ENCODE data around the gene NUCKS1.

NUCKS1 gene

DNA sequence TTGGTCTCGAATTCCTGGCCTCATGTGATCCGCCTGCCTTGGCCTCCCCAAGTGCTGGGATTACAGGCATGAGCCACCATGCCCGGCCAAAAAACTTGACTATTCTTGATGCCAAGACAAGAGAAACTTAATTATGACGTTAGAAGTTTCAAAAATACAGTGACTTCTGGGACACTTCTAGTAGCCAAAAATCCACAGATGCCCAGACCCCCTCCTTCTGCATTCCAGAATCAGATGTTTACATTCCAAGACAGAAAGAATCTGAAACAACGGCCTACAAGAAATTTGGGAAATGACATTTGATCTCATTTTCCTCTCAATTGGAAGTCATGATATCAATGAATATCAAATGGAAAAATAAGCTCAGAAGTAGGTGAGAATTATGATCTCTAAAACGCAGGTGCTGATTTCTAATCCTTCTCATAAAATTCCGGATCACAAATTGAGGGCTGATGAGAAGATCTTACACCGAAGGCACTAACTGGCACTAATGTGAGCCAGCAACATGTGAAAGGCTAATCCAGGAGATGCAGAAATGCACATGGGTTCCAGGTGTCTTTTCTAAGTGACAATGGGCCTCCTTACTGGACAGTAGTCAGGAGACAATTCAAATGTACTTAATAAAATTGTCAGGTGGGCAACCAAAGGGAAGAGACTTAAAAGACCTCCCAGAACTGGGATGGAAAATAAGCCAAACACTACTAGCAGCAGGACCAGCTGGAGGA lies 19.8 kb upstream of the NUCKS1 start:
- DNase-seq = no peak

DNA sequence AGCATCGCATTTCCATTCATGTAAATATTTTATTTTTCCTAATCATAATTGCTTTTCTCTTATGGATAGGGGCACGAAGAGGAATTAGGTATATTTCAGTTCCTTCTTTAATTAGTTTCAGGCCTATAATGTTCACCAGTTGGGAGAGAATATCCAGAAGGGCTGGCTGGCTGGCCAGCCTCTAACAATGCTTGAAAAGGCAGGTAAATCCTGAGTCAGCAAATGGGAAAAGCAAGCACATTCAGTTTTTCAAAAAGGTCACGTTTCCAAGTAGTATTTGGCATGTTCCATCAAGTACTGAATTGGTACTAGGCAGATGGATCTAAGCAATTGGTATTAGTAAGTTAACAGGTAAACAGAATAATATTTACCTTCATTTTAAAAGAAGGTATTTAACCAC lies 17.3 kb upstream of the NUCKS1 start:
- DNase-seq = no peak

DNA sequence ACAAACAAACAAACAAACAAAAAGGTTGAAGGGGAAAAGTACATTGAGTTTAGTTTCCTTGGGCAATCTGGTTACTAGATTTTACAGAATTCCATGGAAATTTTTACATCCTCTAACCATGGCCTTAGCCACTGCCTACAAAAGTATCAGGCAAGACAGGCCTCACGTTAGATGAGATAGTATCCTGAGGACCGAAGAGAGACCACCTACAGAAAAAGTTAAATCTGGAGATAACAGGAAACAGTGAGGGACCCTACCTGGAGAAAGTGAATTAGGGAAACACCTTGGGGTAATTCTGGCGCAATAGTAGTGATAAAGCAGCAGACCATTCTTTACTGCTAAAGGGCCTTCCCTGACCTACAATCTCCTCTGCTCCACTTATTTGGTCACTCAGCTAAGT lies 16.6 kb upstream of the NUCKS1 start:
- no peak for DNase-seq

DNA sequence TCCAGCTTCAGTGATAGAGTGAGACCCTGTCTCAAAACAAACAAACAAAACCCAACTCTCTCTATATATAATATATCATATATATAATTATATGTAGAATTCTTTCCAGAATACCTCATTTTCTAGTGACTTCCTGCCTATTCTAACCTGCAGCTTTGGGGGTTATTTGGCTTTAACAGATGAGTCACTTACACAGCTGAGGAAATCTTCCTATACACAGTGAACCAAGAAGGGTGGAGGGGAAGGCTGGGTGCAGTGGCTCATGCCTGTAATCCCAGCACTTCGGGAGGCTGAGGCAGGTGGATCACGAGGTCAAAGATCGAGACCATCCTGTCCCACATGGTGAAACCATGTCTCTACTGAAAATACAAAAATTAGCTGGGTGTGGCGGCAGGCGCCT lies 16.1 kb upstream of the NUCKS1 start:
- DNase-seq = no peak

DNA sequence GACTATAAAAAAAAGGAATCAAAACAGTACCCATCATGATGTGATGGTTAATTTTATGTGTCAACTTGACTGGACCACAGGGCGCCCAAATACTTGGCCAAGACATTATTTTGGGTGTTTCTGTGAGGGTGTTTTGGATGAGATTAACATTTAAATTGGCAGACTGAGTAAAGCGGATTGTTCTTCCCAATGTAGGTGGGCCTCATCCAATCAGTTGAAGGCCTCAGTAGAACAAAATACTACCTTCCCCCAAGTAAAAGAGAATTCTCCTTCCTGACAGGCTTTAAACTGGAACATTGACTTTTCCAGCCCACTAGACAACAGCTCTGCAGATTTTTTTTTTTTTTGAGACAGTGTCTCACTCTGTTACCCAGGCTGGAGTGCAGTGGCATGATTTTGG lies 14.6 kb upstream of the NUCKS1 start:
- DNase-seq = no peak

DNA sequence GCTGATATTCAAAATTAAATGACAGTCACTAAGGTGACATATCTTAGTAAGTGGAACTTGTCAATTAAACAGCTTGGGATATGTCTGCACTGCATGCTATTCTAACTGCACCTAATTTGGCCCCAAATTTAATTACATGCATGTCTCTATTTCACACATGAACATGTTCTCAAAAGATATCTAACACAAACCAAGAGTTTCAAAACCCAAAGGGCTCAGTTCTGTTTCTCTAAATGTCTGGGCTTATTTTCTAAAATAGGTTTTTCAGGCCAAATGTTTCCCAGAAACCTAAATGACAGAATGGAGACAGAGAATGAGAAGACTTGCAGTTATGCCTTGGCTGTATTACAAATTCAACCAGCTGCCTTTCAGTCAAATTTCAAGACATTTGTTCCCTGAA lies 14.0 kb upstream of the NUCKS1 start:
- DNase-seq = no peak

DNA sequence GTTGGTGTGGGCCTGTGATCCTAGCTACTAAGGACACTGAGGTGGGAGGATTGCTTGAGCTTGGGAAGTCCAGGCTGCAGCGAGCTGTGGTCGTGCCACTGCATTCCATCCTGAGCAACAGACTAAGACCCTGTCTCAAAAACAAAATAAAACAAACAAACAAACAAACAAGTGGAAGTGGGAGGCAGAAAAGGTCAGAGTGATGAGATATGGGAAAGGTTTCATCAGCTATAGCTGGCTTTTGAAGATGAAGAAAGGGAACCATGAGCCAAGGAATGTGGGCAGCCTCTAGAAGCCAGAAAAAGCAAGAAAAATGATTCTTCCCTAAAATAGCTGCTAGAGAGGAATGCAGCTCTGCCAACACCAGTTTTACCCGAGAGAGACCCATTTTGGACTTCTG lies 10.6 kb upstream of the NUCKS1 start:
- no peak for DNase-seq

DNA sequence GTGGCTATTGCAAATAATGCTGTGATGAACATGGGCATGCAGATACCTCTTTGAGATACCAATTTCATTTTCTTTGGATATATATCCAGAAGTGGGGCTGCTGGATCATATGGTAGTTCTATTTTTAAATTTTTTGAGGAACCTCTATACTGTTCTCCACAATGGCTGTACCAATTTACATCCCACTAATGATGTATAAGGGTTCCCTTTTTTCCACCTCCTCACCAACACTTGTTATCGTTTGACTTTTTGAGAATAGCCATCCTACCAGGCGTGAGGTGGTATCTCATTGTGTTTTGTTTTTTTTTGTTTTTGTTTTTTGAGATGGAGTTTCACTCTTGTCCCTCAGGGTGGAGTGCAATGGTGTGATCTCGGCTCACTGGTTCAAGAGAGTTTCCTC lies 6.6 kb upstream of the NUCKS1 start:
- DNase-seq = no peak

DNA sequence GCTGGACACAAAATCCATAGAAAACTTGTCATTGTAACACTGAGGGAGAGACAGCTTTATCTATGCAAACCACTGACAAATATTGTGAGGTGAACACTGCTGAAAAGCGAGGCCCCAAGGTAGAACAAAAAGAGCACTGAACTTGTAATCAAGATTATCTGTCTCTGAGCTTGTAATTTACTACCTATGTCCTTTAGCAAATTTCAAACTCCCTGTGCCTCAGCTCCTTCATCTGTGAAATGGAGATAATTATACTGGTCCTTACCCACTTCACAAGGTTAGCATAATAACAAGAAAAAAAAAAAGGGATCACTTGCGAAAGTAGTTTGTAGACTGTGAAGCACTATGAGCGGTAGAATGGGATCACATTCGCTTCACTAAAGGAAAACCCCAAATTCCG lies 4.9 kb upstream of the NUCKS1 start:
- DNase-seq = no peak

DNA sequence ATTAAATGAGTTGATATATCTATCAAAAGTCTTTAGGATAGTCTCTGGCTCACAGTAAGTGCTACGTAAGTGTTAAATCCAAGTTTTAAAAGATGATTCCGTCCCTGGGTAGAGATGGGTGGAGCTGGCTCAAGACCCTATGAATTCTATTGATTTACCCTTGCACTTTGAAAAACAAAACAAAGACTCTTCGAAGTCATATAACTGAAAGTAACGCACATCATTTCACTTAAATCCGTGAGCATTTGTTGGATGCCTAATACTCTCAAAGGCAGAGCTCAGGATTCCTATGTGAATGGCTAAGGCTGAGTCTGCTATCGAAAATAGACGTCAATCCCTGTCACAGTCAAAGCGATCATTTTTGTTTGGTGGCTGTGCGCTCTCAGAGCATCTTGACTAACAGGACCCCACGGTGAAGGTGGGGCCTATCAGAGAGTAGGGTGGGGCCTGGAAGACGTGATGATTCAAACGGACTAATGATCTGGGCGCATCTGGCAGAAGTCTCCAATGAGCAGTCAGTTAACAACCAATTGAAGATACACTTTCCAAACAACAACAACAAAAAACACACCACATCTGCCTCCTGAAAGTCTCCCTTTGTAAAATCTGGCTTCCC lies 1.2 kb upstream of the NUCKS1 start:
- DNase-seq = no peak

DNA sequence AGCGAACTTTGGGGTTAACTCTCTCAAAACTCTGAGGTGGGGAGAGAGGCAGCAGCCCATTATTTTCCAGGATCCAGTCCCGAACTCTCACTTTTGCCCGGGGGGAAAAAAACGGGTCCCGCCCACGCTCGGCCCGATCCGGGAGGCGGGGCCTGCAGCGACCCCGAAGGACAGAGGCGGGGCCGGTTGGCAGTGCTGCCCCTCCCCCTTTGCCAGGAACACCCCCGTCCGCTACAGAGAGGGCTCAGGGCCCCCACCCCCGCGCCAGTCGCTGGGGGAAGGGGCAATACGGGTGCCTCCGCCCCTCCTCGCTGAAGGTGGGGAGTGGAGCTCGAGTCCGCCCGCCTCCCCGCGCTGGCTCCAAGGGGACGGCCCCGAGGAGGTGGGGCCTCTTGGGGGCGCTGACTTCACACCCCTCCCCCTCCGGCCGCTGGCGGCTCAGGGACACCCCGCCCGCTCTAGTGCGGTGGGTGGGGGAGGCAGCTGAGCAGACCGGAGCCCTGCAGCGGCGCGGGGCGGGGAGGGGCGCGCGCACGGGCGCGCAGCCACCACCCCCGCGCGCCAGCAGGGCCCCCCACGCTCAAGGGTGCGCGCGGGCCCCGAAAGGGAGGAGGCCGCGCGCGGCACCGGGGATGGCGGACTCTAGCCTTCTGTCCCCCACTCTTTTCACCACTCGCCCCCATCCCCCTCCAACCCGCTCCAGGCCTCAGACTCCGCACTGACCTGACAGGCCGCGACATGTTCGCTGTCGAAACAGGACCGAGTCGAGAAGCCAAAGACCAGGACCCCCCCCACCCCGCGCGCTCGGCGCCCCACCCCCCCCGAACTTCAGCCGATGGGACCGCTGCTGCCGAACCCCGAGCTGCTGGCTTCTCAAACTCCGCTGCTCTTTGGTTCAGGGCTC lies 496 bp downstream of the NUCKS1 start:
- peak; percentile 92 to 97 for DNase-seq

DNA sequence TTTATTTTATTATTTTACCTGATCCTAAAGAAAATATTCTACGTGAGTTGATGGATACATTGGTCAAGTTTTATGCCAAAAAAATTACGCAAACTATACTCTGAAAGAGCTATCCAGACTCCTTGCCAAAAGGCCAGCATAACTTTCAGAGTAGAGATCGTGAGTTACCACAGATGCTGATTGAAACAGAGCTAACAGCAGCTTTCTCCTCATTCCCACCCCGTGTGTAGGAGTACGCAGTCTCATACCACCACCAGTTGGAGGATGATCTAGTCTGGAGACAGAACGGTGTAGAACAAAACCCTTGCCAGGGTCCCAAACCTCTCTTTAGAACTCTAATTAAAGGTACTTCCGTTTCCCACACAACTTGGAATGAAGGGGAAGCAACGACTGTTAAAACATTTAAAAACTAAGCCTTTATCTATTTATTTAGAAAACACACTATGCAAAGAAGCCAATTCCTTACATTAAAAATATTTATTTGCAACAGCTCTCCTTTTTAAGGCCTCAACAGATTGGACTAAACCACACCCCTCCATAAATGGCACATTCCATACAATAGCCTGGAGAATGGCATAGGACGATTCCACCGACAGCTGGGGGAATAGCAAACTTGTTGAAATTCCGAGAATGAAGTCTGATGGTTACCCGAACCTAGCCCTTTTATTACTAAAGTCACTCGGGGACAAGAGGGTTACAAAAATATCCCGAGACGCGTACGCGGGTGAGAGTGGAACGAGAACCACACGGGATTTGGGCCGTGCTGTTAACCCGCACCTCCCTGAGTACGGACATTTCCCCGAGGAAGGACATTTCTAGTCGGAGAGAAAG lies 1.4 kb downstream of the NUCKS1 start:
- DNase-seq = peak; percentile 11 to 57

DNA sequence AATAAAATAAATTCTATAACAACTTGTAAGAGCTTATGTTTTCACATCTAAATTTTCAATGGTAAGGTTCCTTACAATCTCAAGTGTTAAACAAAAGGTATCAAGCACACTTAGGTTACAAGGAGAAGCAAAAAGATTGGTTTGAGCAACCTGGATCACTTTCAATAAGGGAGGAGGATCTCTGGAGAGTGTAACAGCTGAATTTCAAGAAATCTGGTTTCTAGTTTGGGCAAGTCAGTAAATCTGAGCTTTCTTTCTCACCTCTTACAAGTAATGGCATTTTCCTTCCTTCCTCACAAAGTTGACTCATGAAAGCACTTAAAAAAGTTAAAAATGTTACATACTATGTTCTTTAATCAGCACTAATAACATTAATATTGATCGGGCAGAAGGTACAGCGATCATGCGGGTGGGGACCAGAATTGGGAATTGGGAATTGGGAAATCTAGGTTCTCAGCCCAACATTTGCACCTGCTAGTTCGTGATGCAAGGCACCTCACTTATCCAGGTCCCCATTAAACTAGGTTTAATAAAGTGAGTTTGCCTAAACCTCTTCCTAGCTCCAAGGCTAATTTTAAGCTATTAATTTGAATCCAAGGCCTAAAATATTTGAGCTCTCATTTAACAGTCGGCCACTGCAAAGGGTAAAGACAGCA lies 3.1 kb downstream of the NUCKS1 start:
- no peak for DNase-seq

DNA sequence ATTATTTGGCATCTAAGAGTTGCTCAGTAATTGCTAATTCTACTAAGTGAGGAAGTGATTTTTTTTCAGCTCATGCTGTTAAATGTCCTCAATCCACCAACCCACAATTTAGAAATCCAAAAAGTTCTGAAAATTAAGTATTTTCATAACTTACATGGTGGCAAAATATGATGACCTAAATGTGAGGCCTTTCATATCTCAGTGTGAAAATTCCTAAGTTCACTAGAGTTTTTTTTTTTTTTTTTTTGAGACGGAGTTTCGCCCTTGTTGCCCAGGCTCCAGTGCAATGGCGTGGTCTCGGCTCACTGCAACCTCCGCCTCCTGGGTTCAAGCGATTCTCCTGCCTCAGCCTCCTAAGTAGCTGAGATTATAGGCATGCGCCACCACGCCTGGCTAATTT lies 5.6 kb downstream of the NUCKS1 start:
- no peak for DNase-seq

DNA sequence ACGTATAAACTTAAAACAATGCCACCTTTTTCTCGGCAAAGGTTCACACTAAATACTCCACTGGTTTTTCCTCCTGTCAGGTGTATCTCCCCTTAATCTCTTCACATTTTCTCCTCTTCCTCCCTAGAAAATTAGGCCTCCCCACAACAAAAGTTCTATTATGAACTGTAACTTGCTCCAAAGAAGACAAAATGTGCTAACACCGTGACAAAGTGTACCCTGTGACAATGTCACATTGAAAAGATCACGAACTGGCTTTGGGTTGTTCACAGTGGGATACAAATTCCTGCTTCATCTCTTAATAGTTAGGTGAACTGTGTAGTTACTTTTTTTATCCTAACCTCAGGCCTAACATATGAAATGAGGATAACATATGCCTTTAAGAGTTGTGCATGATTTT lies 6.0 kb downstream of the NUCKS1 start:
- no peak for DNase-seq

DNA sequence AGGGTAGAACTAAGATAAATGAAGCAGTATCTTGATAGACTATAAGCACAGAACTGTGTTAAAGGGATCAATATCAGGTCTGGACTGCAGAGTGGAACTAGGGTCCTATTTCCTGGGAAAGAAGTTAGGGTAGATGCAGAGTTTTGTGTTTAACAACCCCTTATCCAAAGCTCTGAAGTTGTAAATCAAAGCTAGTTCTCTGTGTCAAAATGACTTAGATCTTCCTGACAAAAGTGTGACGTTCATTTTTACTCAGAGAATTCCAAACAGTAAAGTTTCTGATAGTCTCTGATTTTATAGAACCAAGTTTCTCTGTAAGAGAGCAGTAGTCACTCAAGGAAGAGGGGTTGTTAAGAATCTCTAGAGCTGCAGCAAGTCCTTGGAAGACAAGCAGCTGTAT lies 8.3 kb downstream of the NUCKS1 start:
- DNase-seq = no peak

DNA sequence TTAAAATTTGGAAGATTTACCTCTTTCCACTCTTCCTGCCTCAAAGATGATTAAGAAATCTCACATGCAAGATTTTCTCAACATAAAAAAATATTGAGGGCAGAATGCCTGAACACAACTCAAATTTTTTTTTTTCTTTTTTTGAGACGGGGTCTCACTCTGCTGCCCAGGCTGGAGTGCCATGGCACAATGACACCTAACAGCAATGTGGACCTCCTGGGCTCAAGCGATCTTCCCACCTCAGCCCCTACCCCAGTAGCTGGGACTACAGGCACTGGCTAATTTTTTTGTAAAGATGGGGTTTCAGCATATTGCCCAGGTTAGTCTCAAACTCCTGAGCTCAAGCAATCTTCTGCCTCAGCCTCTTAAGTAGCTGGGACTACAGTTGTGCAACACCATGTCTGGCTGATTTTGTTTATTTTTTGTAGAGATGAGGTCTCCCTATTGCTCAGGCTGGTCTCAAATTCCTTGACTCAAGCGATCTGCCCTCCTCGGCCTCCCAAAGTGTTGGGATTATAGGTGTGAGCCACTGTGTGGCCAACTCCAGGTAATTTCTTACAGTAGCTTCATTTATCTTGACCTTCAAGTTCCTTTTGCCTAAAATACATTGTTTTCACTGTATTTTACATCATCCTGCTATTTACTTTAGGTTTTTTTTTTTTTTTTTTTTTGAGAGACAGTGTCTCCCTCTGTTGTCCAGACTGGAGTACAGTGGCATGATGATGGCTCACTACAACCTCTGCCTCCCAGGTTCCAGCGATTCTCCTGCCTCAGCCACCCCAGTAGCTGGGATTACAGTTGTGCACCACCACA lies 10.4 kb downstream of the NUCKS1 start:
- DNase-seq = no peak

DNA sequence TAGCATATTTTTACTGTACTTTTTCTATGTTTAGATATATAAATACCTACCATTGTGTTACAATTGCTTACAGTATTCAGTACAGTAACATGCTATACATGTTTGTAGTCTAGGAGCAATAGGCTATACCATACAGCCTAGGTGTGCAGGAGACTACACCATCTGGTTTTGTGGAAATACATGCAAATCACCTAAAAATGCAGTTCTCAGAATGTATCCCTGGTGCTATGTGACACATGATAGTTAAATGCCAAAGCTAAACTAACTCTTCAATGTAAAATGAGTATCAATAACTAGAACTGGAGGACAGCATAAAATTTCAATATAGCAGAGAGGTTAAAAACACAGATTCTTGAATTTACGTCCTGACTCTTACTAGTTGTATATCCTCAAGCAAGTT lies 14.8 kb downstream of the NUCKS1 start:
- no peak for DNase-seq

DNA sequence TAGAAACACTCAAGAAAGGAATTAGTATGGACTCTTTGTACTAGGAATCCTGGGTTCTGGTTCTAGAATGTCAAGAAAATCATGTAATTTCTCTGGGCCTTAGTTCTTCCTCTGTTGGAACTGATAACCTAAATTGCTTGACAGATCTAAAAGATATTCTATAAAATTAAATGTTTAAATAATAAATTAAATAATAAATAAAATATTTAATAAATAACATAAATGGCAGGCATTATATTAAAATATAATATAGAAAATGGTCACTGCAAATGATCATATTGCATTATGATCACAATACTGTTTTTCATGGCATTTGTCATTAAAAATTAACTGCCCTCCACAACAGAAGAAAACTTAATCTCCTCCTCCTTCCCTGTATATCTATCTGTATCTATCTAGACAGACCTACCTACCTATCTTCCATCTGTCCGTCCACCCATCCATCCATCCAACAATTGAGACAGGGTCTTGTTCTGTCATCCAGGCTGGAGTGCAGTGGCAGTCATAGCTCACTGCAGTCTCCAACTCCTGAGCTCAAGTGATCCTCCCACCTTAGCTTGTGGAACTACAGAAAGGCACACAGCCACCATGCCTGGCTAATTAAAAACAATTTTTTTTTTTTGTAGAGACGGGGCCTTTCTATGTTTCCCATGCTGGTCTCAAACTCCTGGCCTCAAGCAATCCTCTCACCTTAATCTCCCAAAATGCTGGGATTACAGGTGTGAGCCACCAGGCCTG lies 16.4 kb downstream of the NUCKS1 start:
- DNase-seq = no peak

DNA sequence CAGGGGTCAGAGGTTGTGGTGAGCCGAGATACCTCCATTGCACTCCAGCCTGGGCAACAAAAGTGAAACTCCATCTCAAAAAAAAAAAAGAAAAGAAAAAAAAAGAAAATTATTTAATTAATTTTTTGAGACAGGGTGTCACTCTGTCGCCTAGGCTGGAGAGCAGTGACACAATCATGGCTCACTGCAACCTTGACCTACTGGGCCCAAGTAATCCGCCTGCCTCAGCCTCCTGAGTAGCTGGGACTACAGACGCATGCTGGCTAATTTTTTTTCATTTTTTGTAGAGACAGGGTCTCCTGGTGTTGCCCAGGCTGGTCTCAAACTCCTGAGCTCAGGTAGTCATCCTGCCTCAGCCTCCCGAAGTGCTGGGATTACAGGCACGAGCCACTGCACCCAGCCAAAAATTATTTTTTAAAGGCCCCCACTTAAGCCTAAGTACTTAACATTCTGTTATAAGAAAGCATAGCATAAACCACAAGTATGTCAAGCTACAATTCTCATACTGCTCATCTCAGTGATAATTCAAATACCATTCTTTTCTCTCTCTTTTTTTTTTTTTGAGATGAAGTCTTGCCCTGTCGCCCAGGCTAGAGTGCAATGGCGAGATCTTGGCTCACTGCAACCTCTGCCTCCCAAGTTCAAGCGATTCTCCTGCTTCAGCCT lies 19.9 kb downstream of the NUCKS1 start:
- DNase-seq = no peak
